Stimulated activated naive CD4-positive, alpha-beta T cell (primary cell): Measurements from ENCODE around the gene ADAMTS12.

ENCODE experiments used
- DNase-seq, 6 experiments: peaks; one replicate each; lab custom pipeline; 2025; lab: John Stamatoyannopoulos, UW

The ADAMTS12 gene

GRCh38 chr5:33848554-33848953 is 43.2 kb downstream of the ADAMTS12 start:
- no peak for DNase-seq

GRCh38 chr5:33846851-33847250 is 44.9 kb downstream of the ADAMTS12 start:
- DNase-seq = no peak

GRCh38 chr5:33843579-33843978 is 48.2 kb downstream of the ADAMTS12 start:
- DNase-seq = no peak

GRCh38 chr5:33842456-33842855 is 49.3 kb downstream of the ADAMTS12 start:
- no peak for DNase-seq

GRCh38 chr5:33841891-33842290 is 49.9 kb downstream of the ADAMTS12 start:
- no peak for DNase-seq

GRCh38 chr5:33840927-33841547 is 50.8 kb downstream of the ADAMTS12 start:
- peak in 2 of 6 experiments; percentile 2 to 23 for DNase-seq

- no peak for DNase-seq
Observed at GRCh38 chr5:33837301-33837700, 54.5 kb downstream of the ADAMTS12 start.

GRCh38 chr5:33834334-33834733 is 57.5 kb downstream of the ADAMTS12 start:
- DNase-seq = peak in 1 of 6 experiments; percentile 1

GRCh38 chr5:33833237-33833575 is 58.6 kb downstream of the ADAMTS12 start:
- no peak for DNase-seq

- DNase-seq = no peak
Observed at GRCh38 chr5:33832404-33833236, 59.2 kb downstream of the ADAMTS12 start.

- DNase-seq = no peak
Observed at GRCh38 chr5:33831041-33831440, 60.7 kb downstream of the ADAMTS12 start.

GRCh38 chr5:33829430-33829829 is 62.4 kb downstream of the ADAMTS12 start:
- no peak for DNase-seq

GRCh38 chr5:33828626-33829308 is 63.0 kb downstream of the ADAMTS12 start:
- DNase-seq = no peak

GRCh38 chr5:33827885-33828284 is 63.9 kb downstream of the ADAMTS12 start:
- DNase-seq = no peak

GRCh38 chr5:33827018-33827707 is 64.6 kb downstream of the ADAMTS12 start:
- DNase-seq = no peak

- DNase-seq = no peak
Observed at GRCh38 chr5:33824516-33825195, 67.1 kb downstream of the ADAMTS12 start.

GRCh38 chr5:33817301-33817700 is 74.5 kb downstream of the ADAMTS12 start:
- no peak for DNase-seq

- no peak for DNase-seq
Observed at GRCh38 chr5:33816791-33817190, 75.0 kb downstream of the ADAMTS12 start.

- no peak for DNase-seq
Observed at GRCh38 chr5:33812746-33813145, 79.0 kb downstream of the ADAMTS12 start.

GRCh38 chr5:33810491-33811120 is 81.2 kb downstream of the ADAMTS12 start:
- DNase-seq = no peak

- DNase-seq = no peak
Observed at GRCh38 chr5:33809936-33810335, 81.9 kb downstream of the ADAMTS12 start.
